ENCODE measurements around the gene RIC1. TPM values are rescaled to one million over a fixed set of nuclear protein-coding genes. Genes with fewer than 3 reads are reported as not detected.

The RIC1 gene
- total and polyA plus RNA-seq, 11 donors, result 2.4 to 14.4 (median 8.7) TPM

- ATAC-seq, result no peak
- TF ChIP-seq, protein P1, sequence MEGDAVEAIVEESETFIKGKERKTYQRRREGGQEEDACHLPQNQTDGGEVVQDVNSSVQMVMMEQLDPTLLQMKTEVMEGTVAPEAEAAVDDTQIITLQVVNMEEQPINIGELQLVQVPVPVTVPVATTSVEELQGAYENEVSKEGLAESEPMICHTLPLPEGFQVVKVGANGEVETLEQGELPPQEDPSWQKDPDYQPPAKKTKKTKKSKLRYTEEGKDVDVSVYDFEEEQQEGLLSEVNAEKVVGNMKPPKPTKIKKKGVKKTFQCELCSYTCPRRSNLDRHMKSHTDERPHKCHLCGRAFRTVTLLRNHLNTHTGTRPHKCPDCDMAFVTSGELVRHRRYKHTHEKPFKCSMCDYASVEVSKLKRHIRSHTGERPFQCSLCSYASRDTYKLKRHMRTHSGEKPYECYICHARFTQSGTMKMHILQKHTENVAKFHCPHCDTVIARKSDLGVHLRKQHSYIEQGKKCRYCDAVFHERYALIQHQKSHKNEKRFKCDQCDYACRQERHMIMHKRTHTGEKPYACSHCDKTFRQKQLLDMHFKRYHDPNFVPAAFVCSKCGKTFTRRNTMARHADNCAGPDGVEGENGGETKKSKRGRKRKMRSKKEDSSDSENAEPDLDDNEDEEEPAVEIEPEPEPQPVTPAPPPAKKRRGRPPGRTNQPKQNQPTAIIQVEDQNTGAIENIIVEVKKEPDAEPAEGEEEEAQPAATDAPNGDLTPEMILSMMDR (IDR thresholded peaks at IDR 0.05), result no peak
- no peak for TF ChIP-seq POLR2A (IDR thresholded peaks at IDR 0.05)
- H3K4me3 ChIP-seq, result no peak overlapping the region
- peaks cover 0 to 3% (median 0%) of the 10 kb centered on the region in 9 donors for H3K36me3 ChIP-seq
- H3K9me3 ChIP-seq, result peaks cover 0 to 29% (median 8%) of the 10 kb centered on the region in 12 donors
- no peak overlapping the region for H3K27ac ChIP-seq
- intact Hi-C loops (cut with DNase I), result loop anchor here in 5 of 10 donors (10.0 kb wide), 2 partner anchors 112 to 202 kb away; partner anchors contain the start of gene ERMP1 (in 2 of the 5)
- no peak for DNase-seq
- H3K27me3 ChIP-seq, result no peaks in the 10 kb centered on the region
- peaks cover 0 to 44% (median 22%) of the 10 kb centered on the region in 12 donors for H3K4me1 ChIP-seq
- WGBS, 4 donors, result 90 to 93% (median 91%) methylated on average over 3 of the region's 3 CpGs
These were observed 3.6 kb downstream of the RIC1 start for GRCh38 chr9:5632540-5632939.

GRCh38 chr9:5633243-5633642 is 4.3 kb downstream of the RIC1 start:
- Histone ChIP-seq H3K27ac (no peak overlapping the region), H3K4me3 (no peak overlapping the region), H3K36me3 (peaks cover 0 to 3% (median 0%) of the 10 kb centered on the region in 9 donors), H3K9me3 (peaks cover 0 to 36% (median 8%) of the 10 kb centered on the region in 12 donors), H3K4me1 (peaks cover 0 to 37% (median 17%) of the 10 kb centered on the region in 12 donors), H3K27me3 (no peaks in the 10 kb centered on the region)
- no peak for ATAC-seq
- no peak for TF ChIP-seq POLR2A (IDR thresholded peaks at IDR 0.05)
- TF ChIP-seq, protein P1 (IDR thresholded peaks at IDR 0.05), result no peak
- 78 to 82% (median 80%) methylated on average over 2 of the region's 2 CpGs for WGBS, 4 donors
- no peak for DNase-seq
- intact Hi-C loops (cut with DNase I), result loop anchor here in 5 of 10 donors (10.0 kb wide), 2 partner anchors 112 to 202 kb away; partner anchors contain the start of gene ERMP1 (in 2 of the 5)

DNA sequence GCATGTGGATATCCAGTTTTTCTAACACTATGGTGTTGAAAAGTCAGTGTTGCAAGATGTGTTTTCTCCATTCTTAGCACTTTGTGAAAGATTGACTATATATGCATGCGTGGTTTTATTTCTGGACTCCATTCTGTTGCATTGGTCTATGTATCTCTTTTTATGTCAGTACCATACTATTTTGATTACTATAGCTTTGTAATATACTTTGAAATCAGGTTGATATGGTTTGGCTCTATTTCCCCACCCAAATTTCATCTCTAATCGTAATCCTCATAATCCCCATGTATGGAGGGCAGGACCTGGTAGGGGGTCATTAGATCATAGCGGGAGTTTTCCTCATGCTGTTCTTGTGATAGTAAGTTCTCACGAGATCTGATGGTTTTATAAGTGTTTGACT is 6.5 kb downstream of the RIC1 start:
- Histone ChIP-seq H3K4me3 (no peak overlapping the region), H3K9me3 (peaks cover 0 to 54% (median 15%) of the 10 kb centered on the region in 12 donors), H3K36me3 (peaks cover 0 to 4% (median 0%) of the 10 kb centered on the region in 9 donors), H3K27me3 (no peaks in the 10 kb centered on the region), H3K4me1 (peaks cover 0 to 34% (median 15%) of the 10 kb centered on the region in 12 donors), H3K27ac (no peak overlapping the region)
- DNase-seq, result no peak
- ATAC-seq, result no peak
- intact Hi-C loops (cut with DNase I), result loop anchor here in 5 of 10 donors (10.0 kb wide), 2 partner anchors 109 to 199 kb away; partner anchors contain the start of gene ERMP1 (in 2 of the 5)
- 96 to 99% (median 98%) methylated on average over 4 of the region's 4 CpGs for WGBS, 4 donors
- TF ChIP-seq, protein P1 (IDR thresholded peaks at IDR 0.05), result no peak
- TF ChIP-seq POLR2A (IDR thresholded peaks at IDR 0.05), result no peak

DNA sequence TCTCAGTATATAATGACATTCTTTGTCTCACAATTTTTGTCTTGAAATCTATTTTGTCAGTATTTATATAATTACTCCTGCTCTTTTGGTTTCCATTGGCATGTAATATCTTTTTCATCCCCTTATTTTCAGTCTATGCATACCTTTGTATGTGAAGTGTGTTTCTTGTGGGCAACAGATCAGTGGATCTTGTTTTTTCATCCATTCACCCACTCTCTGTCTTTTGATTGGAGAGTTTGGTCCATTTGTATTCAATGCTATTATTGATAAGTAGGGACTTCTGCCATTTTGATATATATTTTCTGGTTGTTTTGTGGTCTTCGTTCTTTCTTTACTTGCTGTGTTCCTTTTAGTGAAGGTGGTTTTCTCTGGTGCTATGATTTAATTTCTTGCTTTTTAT is 10.9 kb downstream of the RIC1 start:
- no peak for TF ChIP-seq POLR2A (IDR thresholded peaks at IDR 0.05)
- TF ChIP-seq, protein P1 (IDR thresholded peaks at IDR 0.05), result no peak
- WGBS, 4 donors, result 97 to 100% (median 99%) methylated on average over 1 of the region's 1 CpG
- Histone ChIP-seq H3K27ac (no peak overlapping the region), H3K36me3 (peaks cover 0 to 7% (median 0%) of the 10 kb centered on the region in 9 donors), H3K4me3 (no peak overlapping the region), H3K27me3 (no peaks in the 10 kb centered on the region), H3K4me1 (peaks cover 0 to 6% (median 0%) of the 10 kb centered on the region in 12 donors), H3K9me3 (peaks cover 0 to 61% (median 15%) of the 10 kb centered on the region in 12 donors)
- intact Hi-C loops (cut with DNase I), result loop anchor here in 5 of 10 donors (10.0 kb wide), 2 partner anchors 105 to 195 kb away; partner anchors contain the start of gene ERMP1 (in 2 of the 5)
- DNase-seq (no peak), ATAC-seq (no peak)

Data from heart left ventricle (tissue), 16 donors.